Femur (tissue), 1 donor: ENCODE results near the gene MT1X.
"Not testable (repeated sequence)": the region's sequence is repeated elsewhere in the genome, so short reads cannot be mapped to it uniquely, and the experiment has no call there.

Source experiments
- DNase-seq: peaks from one replicate; pipeline ENCODE4 v3.0.0-alpha.2; 2017

The MT1X gene

GRCh38 chr16:56715126-56715525, 32.9 kb downstream of the MT1X start:
- DNase-seq = no peak

GRCh38 chr16:56716761-56717160, 34.5 kb downstream of the MT1X start:
- no peak for DNase-seq

GRCh38 chr16:56717532-56717931, 35.3 kb downstream of the MT1X start:
- not testable (repeated sequence) for DNase-seq

GRCh38 chr16:56722200-56722842, 40.1 kb downstream of the MT1X start:
- DNase-seq = no peak

- DNase-seq = no peak
Observed at GRCh38 chr16:56724191-56724590, 41.9 kb downstream of the MT1X start.

- no peak for DNase-seq
Observed at GRCh38 chr16:56726283-56726682, 44.0 kb downstream of the MT1X start.

- DNase-seq = no peak
Observed at GRCh38 chr16:56726926-56727325, 44.7 kb downstream of the MT1X start.

GRCh38 chr16:56728027-56728426, 45.8 kb downstream of the MT1X start:
- no peak for DNase-seq

GRCh38 chr16:56728980-56729734, 46.9 kb downstream of the MT1X start:
- DNase-seq = no peak

- DNase-seq = peak; percentile 97
Observed at GRCh38 chr16:56729735-56730662, 47.7 kb downstream of the MT1X start, which contains the start of gene NUP93. Gene NUP93 (plus strand): TSS chr16:56730129. CDS start chr16:56748248, 18,119 bp downstream.

GRCh38 chr16:56732366-56732765, 50.1 kb downstream of the MT1X start:
- DNase-seq = no peak

GRCh38 chr16:56732832-56733231, 50.6 kb downstream of the MT1X start:
- no peak for DNase-seq
